GM18499 (cell line): ENCODE results near the gene LRRC57.

ENCODE experiments used
- ATAC-seq: cut with Tn5 transposase; IDR thresholded peaks from one replicate; pipeline ENCODE4 v1.9.1; 2021; ENCODE audit warnings: moderate number of reproducible peaks; ENCODE audit not compliant: insufficient read depth, unreplicated experiment

The LRRC57 gene

DNA sequence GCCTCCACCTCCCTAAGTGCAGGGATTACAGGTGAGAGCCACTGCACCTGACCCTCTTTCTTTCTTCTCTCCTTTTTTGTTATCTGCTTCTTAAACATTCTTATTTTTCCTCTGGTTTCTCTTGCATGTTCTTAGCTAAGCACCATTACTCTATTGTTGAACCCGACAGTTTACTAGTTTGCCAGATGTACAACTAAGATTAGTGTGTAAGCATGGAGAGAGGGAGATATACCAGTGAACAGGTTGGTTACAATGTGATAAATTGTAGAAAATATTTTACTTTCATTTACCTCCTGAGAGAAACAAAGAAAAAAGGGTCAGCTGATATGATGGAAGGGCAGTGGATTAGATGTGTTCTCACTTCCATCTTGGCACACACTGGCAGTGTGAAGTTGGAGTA, 5.0 kb upstream of the LRRC57 start:
- ATAC-seq: no peak

DNA sequence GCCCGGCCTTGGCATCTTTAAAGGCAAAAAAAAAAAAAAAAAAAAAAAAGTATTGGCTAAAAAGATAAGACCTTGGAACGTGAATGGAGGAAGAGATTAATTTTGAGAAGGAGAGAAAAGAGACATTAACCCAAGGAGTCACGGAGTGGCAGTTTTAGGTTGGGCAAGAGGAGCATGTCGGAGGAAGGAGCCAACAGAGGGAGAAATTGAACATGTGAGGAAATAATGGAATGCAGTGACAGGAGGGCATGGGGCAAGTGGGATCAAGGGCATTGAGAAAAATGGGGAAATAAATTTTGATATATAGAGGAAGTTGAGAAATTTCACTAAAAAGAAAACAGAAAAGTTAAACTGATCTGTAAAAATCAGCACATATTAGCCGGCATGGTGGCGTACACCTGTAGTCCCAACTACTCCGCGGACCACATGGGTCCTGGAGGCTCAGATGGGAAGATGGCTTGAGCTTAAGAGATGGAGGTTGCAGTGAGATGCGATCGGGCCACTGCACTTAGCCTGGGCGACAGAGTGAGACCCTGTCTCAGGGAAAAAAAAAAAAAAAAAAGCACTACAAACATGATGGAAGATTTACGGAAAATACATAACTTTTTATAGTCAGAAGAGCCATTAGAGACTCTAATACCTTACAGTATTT, 1.3 kb upstream of the LRRC57 start:
- ATAC-seq: no peak

DNA sequence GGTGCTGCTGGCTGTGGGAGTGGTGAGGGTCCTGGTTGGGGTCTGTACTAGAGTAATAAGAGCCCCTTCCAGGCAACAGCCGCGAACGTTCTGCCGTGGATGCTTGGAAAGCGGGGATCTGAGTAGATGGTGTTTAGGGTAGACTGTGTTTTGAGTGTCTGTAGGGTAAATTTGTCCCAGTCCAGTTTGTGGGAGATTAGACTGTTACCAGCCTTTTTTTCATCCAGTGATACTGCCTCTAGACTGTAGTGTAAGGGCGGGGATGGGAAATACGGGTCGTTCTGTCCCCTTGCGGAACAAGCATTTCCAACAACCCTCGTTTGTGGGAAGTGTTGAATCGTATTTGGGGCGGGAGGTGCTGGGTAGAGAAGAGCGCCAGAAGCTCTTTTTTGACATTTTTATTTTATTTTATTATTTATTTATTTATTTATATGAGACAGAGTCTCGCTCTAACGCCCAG, 469 bp upstream of the LRRC57 start:
- ATAC-seq: peak; percentile 20

DNA sequence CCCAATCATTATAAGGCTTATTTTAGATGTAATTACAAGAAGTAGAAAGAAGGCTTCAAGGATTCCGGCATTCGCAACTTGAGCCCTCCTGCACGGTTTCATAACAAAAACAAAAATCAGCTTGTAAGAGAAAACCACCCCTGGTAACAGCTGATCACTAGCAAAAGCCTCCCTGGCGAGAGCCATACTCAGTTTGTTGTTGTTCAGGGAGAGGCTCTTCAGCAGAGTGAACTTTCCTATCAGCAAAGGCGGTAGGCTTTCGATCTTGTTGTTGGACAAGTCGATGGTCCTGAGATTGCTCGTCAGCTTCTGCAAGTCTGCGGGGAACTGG, 710 bp downstream of the LRRC57 start:
- ATAC-seq: no peak

DNA sequence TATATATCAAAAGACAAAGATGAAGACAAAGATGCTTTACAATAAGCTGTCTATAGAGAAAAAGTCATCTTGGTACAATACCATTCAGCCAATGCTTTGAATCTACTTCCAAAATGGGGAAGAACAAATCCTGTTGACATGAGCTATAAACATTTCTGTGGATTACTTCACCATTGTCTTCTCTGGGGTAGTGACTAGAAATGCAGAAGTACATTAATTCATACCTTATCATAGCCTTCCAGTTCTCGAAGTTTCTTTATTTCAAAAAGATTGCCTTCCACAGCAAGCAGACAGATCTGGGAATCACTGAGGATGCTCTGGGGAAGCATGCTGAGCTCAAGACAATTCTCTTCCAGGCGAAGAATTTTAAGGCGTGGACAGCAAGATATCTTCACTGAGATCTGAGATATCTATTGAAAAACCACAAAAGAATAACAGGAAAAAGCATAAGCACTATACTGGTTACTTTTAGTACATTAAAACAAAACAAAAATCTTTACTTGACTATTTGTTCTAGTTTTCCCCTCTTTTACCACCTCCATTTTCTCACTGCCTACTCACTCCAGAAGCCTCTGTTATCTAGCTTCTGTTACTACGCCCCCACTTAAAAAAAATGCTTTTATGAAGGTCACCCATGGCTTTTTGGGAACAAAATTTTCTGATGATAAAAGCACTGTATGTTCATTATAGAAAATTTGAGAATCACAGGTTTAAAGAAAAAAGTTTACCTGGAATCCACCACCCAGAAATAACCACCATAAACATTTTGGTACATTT, 3.6 kb downstream of the LRRC57 start:
- ATAC-seq: no peak

DNA sequence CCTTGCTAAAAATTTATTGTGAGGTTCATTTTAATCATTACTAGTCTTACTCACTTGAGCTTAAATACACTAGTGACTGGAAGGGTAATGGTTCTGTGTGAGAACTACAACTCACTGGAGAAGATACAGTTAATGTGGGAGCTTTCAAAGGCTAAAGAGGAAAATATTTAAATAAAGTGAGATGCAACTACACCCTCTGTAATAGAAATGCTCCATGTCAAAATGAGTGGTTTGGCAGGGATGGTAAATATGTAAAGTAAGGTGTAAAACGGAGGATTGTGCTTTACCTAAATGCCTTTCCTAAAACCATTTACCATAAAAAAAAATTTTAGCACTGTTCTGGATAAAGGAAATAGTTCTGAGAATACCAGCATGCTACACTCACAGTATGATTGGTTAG, 15.3 kb downstream of the LRRC57 start:
- no peak for ATAC-seq

DNA sequence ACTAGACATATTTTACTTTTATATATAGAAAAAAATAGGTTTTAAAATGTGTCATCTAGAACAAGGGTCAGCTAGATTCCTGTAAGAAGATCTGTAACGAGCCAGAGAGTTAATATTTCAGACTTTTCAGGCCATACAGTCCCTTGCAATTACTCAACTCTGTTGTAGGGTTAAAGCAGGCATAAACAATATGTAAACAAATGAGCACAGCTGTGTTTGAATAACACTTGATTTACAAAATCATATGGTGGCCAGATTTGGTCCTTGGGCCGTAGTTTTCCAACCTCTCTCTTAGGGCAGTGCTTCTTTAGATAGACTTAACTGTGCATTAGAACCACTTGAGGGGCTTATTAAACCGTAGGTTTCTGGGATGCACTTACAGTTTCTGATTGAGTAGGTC, 19.6 kb downstream of the LRRC57 start:
- no peak for ATAC-seq

DNA sequence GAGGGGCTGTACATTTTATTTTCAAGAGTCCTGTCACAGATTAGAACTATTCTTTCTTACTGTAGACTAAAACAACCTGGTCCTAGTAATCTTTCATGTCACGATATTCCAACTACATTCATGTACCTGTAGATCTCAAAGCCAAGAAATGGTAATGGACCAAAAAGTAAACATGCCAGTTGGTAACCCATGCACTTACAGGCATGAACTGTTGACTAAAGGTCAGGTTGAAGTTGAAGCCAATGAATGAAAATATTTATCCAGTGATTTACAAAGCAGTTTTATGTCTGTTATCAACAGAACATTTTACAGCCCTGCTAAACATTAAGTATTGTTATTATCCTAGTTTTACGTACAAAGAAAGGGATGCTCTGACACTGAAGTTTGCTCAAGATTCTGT, 25.3 kb downstream of the LRRC57 start:
- no peak for ATAC-seq

DNA sequence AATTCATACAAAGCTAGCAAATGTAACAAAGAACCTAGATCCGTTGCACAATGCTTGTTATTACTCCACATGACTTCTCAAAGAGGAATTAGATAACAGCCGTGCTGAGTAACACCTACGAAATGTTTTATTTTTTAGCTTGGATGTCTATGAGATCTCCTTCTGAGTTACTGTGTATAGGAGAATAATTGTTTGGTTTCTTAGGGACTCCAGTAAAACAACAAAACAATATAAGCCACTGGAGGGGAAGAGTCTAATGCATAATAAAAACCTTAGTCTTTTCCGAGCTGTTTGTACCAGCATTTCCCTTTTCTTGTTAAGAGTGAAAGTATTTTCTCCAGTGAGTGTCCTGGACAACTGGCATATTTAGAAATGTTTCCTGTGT, 37.6 kb downstream of the LRRC57 start:
- ATAC-seq: no peak

DNA sequence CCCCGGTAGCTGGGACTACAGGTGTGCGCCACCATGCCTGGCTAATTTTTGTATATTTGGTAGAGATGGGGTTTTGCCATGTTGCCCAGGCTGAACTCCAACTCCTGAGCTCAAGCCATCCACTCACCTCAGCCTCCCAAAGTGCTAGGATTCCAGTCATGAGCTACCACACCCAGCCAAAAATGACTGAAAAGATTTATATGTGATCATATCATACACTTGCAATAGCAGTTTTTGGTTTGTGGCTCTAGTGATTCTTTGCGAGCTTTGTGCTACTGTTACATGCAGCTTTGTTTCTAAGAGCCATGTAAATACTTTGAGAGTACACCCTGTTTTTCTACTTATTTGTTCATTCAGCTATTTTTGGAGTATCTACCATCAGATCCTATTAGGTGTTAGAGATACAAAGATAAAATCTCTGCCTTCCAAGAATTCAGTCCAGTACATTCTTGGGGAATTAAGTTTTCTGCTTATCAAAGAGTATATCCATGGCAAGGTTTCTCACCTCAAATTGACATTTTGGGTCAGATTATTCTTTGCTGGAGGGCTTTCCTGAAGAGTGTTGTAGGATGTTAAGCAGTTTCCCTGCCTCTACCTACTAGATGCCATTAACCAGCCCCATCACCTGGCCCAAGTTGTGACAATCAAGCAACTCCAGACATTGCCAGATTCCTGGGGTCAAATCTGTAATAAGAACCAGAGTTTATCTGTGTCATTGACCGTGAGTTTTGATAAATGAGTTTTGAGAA, 38.2 kb downstream of the LRRC57 start:
- no peak for ATAC-seq

DNA sequence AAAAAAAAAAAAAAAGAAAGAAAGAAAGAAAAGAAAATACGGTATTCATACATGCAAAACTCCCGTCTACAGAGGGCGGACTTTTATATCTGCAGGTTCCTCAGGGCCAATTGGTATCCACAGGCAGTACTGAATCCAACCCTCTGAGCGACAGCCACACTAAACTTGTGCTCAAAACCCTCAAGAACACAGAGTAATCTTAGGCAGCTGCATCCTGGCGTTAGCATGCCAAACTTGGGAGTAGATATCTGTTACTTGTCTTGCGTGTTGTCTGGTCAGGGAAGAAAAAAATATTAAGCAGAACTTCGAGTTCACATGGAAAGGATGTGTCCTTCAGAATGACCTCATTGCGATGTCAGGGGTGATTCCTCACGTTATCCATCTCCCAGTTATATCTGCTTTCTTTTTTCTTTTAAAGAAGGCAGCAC, 40.3 kb downstream of the LRRC57 start:
- ATAC-seq: no peak

DNA sequence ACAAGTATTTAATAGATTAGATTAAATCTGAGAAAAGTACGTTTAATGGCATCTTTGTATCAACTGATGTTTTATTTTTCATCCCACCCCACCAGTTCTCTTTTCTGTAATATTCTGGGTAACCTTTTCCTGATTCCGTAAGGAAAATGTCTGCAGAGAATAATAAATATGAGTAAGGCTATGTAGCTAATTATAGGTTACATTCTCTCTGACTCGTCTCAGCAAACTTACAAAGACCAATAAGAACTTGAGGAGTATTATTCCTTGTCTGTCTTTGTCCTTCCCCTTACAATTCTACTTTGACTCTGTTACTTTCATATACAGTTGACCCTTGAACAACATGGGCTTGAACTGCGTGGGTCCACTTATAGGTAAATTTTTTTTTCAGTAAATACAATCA, 41.1 kb downstream of the LRRC57 start:
- ATAC-seq: no peak

DNA sequence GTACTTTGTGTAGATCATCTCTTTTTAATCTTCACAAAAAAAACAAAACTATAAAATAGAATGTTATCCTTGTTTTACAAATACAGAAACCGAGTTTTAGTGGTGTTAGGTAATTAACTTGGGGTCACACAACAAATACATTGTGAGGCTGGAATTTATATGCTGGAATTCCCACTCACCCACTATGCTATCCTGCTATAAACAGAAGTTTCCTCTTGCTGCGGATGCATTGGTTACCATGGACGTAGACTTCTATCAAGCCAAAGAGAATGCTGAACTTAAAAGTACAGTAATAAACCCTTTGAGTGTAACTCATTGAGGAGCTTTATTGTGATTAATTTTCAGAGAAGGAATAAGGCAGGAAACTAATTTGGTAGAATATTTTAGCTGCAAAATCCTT, 44.0 kb downstream of the LRRC57 start:
- ATAC-seq: peak; percentile 13

DNA sequence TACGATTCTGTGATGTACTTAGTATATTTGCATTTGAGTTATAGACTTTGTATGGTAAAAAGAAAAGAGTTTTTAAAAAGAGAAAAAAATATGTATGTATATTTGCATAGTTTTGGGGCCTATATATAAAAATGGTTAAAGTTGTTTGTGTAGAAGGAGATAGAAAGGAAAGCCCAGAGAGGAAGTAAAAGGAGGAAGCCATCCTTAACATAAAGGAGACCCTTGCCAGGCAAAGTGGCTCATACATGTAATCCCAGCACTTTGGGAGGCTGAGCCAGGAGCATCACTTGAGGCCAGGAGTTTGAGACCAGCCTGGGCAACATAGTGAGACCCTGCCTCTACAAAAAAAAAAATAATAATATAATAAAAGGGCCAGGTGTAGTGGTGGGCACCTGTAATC, 44.8 kb downstream of the LRRC57 start:
- no peak for ATAC-seq

DNA sequence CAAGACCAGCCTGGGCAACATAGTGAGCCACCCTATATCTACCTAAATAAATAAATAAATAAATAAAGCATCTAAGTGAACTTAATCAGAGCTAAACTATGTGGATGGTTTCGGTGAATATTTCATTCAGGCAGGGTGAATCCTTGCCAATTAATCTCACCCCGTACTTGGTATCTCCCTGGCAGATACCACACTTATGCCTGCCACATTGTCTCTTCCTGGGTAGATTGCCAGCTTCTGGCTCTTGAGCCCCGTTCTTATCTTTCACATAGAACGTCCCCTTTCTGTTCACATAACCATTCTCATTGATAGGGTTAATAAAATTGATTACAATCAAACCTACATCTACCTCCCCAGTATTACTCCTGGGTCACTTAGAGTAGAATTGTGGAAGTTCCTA, 46.1 kb downstream of the LRRC57 start:
- no peak for ATAC-seq

DNA sequence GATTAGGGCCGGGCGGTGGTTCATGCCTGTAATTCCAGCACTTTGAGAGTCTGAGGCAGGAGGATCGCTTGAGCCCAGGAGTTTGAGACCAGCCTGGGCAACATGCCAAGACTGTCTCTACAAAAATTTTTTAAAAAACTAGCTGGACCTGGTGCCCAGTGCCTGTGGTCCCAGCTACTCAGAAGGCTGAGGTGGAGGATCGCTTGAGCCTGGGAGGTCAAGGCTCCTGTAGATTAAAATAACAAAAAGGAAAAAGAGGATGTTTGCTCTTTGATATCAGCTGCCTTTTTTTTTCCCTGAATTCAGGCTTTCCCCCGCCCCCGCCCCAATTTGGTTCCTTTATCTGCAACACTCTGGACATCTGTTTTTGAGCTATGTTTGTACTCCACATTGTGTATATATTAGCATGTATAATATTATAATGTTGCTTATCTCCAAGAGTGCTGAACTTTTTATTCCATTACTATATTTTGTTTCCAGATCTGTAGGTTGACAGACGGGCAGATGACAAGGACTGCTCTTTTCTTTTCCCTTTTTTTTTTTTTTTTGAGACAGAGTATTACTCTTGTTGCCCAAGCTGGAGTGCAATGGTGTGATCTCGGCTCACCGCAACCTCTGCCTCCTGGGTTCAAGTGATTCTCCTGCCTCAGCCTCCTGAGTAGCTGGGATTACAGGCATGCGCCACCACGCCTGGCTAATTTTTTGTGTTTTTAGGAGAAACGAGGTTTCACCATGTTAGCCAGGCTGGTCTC, 48.6 kb downstream of the LRRC57 start:
- ATAC-seq: no peak

DNA sequence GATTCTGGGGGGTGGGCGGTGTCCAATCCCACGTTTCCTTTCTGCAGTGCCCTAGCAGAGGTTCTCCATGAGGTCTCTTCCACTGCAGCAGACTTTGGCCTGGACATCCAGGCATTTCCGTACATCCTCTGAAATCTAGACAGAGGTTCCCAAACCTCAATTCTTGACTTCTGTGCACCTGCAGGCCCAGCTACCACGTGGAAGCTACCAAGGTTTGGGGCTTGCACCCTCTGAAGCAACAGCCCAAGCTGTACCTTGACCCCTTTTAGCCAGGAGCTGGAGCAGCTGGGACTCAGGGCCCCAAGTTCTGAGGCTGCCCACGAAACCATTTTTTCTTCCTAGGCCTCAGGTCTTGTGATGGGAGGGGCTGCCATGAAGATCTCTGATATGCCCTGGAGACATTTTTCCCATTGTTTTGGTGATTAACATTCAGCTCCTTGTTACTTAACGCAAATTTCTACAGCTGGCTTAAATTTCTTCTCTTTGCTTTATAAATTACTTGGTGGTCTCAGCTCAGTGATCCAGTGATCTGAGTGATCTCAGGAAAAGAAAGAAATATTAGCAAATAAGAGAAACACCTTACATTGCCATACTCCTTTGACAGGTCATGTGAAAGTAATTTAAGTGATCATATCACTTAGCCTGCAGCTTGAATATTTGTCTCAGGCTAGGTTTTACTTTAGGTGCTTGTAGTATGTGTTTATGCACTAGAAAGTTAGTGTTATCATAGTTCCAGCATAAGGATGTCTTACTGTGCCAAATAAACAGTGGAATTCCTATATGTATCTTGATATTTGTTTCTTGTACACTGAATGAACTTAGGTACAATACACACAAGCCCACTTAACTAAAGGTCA, 50.2 kb downstream of the LRRC57 start:
- ATAC-seq: no peak

DNA sequence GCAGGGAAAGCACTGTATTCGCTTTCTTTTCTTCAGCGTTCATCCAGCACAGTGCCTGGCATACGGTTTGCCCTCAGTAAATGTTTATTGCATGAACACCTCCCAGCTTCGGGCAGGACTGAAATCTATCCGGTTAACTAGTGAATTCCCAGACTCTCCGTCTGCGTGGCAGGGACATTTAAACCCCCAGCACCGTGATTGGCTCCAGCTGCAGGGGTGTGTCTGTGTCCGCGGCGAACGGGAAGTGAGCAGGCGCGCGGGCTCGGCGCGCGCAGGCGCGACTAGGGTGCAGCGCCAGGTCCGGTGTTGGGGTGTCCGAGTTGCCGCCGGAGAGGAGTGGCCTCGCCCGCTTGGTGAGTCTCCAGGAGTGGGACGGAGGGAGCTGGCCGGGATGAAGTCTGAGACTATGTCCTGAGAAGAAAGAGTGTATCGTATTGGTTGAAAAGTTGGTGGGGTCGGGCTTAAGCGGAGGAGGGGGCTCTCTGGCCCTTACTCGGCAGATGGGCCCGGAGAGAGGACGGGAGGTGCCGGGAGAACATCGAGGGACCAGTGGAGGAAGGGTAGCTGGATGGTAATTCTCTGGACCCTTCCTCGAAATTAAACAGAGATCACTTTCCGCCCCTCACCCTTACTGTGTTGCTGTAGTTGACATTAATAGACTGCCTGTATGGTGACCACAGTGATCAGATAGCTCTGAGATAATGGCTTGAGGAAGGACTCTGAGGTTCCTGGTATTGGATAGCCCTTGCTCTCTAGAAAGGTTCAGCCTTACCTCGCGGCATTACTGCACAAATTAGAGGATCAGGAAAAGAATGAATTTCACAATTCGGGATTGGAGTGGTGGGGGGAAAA, 53.0 kb downstream of the LRRC57 start, which contains the start of gene SNAP23:
SNAP23 (plus strand) TSS at position 274 of the 852 bp plus-strand sequence. CDS start 16,213 bp downstream, outside the sequence.
- no peak for ATAC-seq

DNA sequence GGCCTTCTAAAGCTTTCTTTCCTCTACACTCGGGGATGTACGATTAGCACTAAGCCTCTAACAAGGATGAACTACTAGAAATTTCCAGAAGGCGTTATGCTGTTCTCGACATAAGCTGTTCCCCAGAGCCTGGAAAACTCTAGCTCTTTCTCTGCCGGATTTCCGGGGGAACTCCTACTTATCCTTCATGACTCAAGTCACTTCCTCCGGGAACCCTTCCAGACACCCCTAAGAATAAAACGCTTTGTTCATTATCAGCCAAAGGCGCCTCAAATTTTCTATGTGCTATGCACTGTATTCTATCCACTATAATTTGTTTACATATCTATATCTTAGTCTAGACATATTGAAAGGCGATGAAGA, 53.6 kb downstream of the LRRC57 start:
- no peak for ATAC-seq
